Choroid plexus epithelial cell (primary cell): Measurements from ENCODE around the gene C11orf58.

Source experiments
- DNase-seq: peaks from one replicate; pipeline ENCODE4 v3.0.0-alpha.2; 2010; ENCODE audit warnings: low read depth
- H3K4me3 ChIP-seq: 2 replicates; pipeline ENCODE4 v1.5.1; 2011; ENCODE audit warnings: low read depth, mild to moderate bottlenecking, control low read depth, low read length, moderate library complexity
- CTCF ChIP-seq: conservative IDR thresholded peaks from 2 replicates; pipeline ENCODE4 v1.5.1; 2011; ENCODE audit warnings: low read depth, mild to moderate bottlenecking, control low read depth, inconsistent platforms, low read length, moderate library complexity

Gene C11orf58

GRCh38 chr11:16738193-16738946, at the start of gene C11orf58:
TSS of gene C11orf58 (plus strand) at chr11:16738647. CDS start at chr11:16738779, 132 bp downstream.
- no peak for TF ChIP-seq CTCF
- H3K4me3 ChIP-seq: peak within 1 kb of the TSS; percentile 85
- peak; percentile 98 for DNase-seq

GRCh38 chr11:16690086-16690485, 48.4 kb upstream of the C11orf58 start:
- H3K4me3 ChIP-seq: no peak overlapping the region
- DNase-seq: no peak
- no peak for TF ChIP-seq CTCF

GRCh38 chr11:16703795-16704194, 34.7 kb upstream of the C11orf58 start:
- H3K4me3 ChIP-seq: no peak overlapping the region
- no peak for TF ChIP-seq CTCF
- no peak for DNase-seq

GRCh38 chr11:16713594-16713993, 24.9 kb upstream of the C11orf58 start:
- no peak overlapping the region for H3K4me3 ChIP-seq
- no peak for TF ChIP-seq CTCF
- no peak for DNase-seq

GRCh38 chr11:16722581-16723344, 15.7 kb upstream of the C11orf58 start:
- H3K4me3 ChIP-seq: no peak overlapping the region
- DNase-seq: no peak
- no peak for TF ChIP-seq CTCF

- no peak for TF ChIP-seq CTCF
- no peak for DNase-seq
- no peak overlapping the region for H3K4me3 ChIP-seq
Measured at GRCh38 chr11:16727806-16728205, 10.6 kb upstream of the C11orf58 start.
